ENCODE results near the gene SAP30L. TPM values are rescaled to one million over a fixed set of nuclear protein-coding genes. Genes with fewer than 3 reads are reported as not detected.

The SAP30L gene
- total and polyA plus RNA-seq, 2 of the 13 experiments (the other 11 are each of a cell fraction or from before 2014, with no cell fraction given) = 27.9 to 37.2 TPM

DNA sequence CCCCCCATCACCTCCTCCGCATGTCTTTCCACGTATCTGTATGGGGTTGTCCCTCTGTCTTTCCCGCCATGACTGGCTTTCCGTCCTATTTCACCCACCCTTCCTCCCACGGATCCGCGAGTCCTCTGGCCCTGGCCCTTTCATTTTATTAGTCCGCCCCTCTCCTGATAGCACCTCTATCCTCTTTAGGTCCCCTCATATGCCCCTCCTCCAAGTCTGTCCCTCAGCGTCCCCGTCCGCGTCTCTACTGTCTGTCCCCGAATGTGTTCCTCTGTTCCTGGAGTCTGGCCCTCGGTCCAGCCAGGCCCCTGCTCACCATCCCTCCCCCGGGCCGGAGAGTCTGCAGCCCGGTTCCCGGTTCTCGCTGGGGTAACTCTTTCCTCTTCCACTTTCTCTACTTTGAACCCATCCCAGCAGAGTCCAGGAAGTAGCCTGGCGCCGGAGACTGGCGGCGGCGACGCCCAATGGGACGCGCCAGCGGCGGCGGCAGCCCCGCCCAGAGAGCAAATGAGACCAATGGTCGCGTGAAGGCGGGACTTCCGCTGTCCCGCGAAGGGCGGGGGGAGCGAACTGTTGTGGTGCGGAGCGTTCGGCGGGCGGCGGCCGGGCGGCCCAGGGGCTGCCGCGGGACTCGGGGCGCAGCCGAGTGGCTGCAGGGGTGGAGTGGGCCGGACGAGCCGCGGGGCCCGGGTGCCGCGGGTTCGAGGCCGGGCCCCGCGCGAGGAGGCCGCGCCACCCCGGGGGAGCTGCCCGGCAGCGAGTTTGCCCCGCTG, at the start of gene SAP30L (continued):
- TF ChIP-seq CEBPB (IDR thresholded peaks at IDR 0.05; ENCODE audit: borderline replicate concordance, low read depth, low read length) (no peak), FOXO1 (CRISPR knock-in tag; IDR thresholded peaks at IDR 0.05) (no peak), LCORL (IDR thresholded peaks at IDR 0.05) (no peak), LCORL (CRISPR knock-in tag; IDR thresholded peaks at IDR 0.05) (no peak), ZNF468 (CRISPR knock-in tag; IDR thresholded peaks at IDR 0.05) (no peak), HNRNPL (IDR thresholded peaks at IDR 0.05; ENCODE audit: low read depth, low read length) (no peak), NFE2 (CRISPR knock-in tag; IDR thresholded peaks at IDR 0.05) (no peak), SP2 (CRISPR knock-in tag; IDR thresholded peaks at IDR 0.05) (peak; percentile 97), MIER3 (CRISPR knock-in tag; IDR thresholded peaks at IDR 0.05; ENCODE audit: borderline replicate concordance) (no peak), ZNF781 (CRISPR knock-in tag; IDR thresholded peaks at IDR 0.05; ENCODE audit: borderline replicate concordance, not compliant biosample characterization) (peak; percentile 32), IRF1 (CRISPR knock-in tag; IDR thresholded peaks at IDR 0.05; ENCODE audit: low read depth) (no peak), CERS6 (CRISPR knock-in tag; IDR thresholded peaks at IDR 0.05) (no peak), ZNF260 (CRISPR knock-in tag; IDR thresholded peaks at IDR 0.05; ENCODE audit: borderline replicate concordance, low read depth) (no peak), PHF20 (CRISPR knock-in tag; IDR thresholded peaks at IDR 0.05) (peak; percentile 76), HNF1A (IDR thresholded peaks at IDR 0.05; ENCODE audit: low read depth) (no peak), HNF1A (CRISPR knock-in tag; IDR thresholded peaks at IDR 0.05; ENCODE audit: borderline replicate concordance) (no peak), ARHGAP35 (CRISPR knock-in tag; IDR thresholded peaks at IDR 0.05; ENCODE audit: borderline replicate concordance) (no peak)
- TF ChIP-seq, protein P1, sequence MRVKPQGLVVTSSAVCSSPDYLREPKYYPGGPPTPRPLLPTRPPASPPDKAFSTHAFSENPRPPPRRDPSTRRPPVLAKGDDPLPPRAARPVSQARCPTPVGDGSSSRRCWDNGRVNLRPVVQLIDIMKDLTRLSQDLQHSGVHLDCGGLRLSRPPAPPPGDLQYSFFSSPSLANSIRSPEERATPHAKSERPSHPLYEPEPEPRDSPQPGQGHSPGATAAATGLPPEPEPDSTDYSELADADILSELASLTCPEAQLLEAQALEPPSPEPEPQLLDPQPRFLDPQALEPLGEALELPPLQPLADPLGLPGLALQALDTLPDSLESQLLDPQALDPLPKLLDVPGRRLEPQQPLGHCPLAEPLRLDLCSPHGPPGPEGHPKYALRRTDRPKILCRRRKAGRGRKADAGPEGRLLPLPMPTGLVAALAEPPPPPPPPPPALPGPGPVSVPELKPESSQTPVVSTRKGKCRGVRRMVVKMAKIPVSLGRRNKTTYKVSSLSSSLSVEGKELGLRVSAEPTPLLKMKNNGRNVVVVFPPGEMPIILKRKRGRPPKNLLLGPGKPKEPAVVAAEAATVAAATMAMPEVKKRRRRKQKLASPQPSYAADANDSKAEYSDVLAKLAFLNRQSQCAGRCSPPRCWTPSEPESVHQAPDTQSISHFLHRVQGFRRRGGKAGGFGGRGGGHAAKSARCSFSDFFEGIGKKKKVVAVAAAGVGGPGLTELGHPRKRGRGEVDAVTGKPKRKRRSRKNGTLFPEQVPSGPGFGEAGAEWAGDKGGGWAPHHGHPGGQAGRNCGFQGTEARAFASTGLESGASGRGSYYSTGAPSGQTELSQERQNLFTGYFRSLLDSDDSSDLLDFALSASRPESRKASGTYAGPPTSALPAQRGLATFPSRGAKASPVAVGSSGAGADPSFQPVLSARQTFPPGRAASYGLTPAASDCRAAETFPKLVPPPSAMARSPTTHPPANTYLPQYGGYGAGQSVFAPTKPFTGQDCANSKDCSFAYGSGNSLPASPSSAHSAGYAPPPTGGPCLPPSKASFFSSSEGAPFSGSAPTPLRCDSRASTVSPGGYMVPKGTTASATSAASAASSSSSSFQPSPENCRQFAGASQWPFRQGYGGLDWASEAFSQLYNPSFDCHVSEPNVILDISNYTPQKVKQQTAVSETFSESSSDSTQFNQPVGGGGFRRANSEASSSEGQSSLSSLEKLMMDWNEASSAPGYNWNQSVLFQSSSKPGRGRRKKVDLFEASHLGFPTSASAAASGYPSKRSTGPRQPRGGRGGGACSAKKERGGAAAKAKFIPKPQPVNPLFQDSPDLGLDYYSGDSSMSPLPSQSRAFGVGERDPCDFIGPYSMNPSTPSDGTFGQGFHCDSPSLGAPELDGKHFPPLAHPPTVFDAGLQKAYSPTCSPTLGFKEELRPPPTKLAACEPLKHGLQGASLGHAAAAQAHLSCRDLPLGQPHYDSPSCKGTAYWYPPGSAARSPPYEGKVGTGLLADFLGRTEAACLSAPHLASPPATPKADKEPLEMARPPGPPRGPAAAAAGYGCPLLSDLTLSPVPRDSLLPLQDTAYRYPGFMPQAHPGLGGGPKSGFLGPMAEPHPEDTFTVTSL (CRISPR knock-in tag; IDR thresholded peaks at IDR 0.05; ENCODE audit: borderline replicate concordance) = no peak
